Activated CD4-positive, alpha-beta T cell treated with anti-CD3 and anti-CD28 coated beads, Interleukin-2, amount 10 ng/mL, durations not matched to agents 7 days and 5 days (primary cell): ENCODE data around the gene WDR86. TPM values are rescaled to one million over a fixed set of nuclear protein-coding genes. Genes with fewer than 3 reads are reported as not detected.

ENCODE experiments used
- CTCF ChIA-PET: fragments of 350-600 bp; sonication (Branson Sonifier 250); formaldehyde crosslinking; loops from one replicate; lab custom pipeline; 2021; ENCODE audit warnings: antibody characterized with exemption; lab: Charles Lee
- POLR2A ChIA-PET: fragments of 350-600 bp; sonication (Branson Sonifier 250); formaldehyde crosslinking; loops from one replicate; lab custom pipeline; 2021; ENCODE audit warnings: antibody characterized with exemption; lab: Charles Lee
- DNase-seq: peaks from one replicate; pipeline ENCODE4 v3.0.0-alpha.2; 2020
- H3K27ac Mint-ChIP-seq: one replicate; pipeline ENCODE4 v1.8.0; 2021; ENCODE audit warnings: mild to moderate bottlenecking, moderate library complexity, mixed read lengths
- H3K27me3 Mint-ChIP-seq: one replicate; pipeline ENCODE4 v1.8.0; 2021; ENCODE audit warnings: mixed read lengths
- H3K36me3 Mint-ChIP-seq: one replicate; pipeline ENCODE4 v1.8.0; 2021; ENCODE audit warnings: low read depth, mixed read lengths
- H3K4me1 Mint-ChIP-seq: one replicate; pipeline ENCODE4 v1.8.0; 2021; ENCODE audit warnings: mixed read lengths
- H3K4me3 Mint-ChIP-seq: one replicate; pipeline ENCODE4 v1.8.0; 2021; ENCODE audit warnings: mild to moderate bottlenecking, moderate library complexity, mixed read lengths
- H3K9me3 Mint-ChIP-seq: one replicate; pipeline ENCODE4 v1.8.0; 2021; ENCODE audit warnings: mixed read lengths
- total RNA-seq, 2 experiments: library from RNA; stranded (reverse); gene quantifications; one replicate each; pipeline ENCODE4 v1.2.3, GENCODE V29; 2021

WDR86 gene
- total RNA-seq, 2 experiments from 2014 or later: 0.29 to 0.77 TPM

GRCh38 chr7:151449990-151450389, 40.2 kb upstream of the WDR86 start:
- no peak overlapping the region for H3K27ac Mint-ChIP-seq
- ChIA-PET CTCF (interaction anchor here (2.3 to 3.9 kb wide), 4 partner anchors 81 to 183 kb away, joined by 10 to 26 read pairs (median 12); no protein-coding TSS in a partner anchor), POLR2A (no interaction called here)
- DNase-seq: no peak
- H3K36me3 Mint-ChIP-seq: no peaks in the 10 kb centered on the region
- peaks cover 11% of the 10 kb centered on the region for H3K27me3 Mint-ChIP-seq
- H3K4me1 Mint-ChIP-seq: peaks cover 12% of the 10 kb centered on the region
- no peaks in the 10 kb centered on the region for H3K9me3 Mint-ChIP-seq
- H3K4me3 Mint-ChIP-seq: no peak overlapping the region

DNA sequence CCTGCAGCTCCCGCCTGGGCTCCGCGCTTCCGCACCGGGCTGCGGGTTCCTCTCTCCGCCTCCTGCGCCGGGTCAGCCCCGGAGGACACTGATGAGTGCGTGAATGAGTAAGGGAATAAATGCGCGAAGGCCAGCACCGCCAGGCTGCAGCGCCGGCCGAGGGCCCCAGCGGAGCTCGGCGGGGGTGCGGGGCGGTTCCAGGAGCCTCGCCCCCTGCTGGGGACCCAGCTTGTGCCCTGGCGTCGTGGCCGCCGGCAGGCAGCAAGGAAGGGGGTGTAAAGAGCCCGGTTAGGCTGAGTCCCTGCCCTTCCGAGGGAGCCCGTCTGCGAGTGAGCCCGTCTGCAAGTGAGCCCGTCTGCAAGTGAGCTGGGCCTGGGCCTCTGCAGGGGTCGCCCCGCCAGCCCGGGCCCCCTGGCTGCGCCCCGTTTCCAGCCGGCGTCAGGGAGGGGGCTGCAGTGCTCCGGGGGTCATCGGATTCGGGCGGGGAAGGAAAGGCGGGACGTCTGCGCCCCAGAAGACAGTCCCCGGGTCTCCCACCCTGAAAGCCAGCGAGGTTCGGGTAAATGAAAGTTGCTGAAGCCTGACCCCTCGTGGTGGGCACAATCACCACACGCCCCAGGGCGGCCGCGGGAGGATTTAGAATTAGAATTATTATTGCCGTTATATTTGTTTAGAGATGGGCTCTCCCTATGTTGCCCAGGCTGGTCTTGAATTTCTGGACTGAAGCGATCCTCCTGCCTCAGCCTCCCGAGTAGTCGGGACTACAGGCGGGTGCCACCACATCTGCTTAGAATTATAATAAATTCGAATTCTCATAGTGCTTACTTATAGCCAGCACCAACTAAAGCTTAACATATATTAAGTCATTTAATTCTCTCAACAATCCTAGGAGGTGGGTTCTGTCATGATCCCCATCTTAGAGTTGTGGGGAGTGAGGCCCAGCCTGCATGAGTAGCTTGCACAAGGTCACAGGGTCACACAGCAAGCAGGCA, 38.7 kb upstream of the WDR86 start:
- Mint-ChIP-seq H3K4me1 (peaks cover 12% of the 10 kb centered on the region), H3K9me3 (no peaks in the 10 kb centered on the region), H3K27ac (peak overlapping the region; percentile 79), H3K27me3 (peaks cover 16% of the 10 kb centered on the region), H3K4me3 (peak overlapping the region; percentile 68), H3K36me3 (no peaks in the 10 kb centered on the region)
- POLR2A ChIA-PET: interaction anchor here (0.6 kb wide), 1 partner anchor 361 kb away, joined by 3 read pairs; no protein-coding TSS in a partner anchor
- DNase-seq: peak; percentile 82
- CTCF ChIA-PET: interaction anchor here (0.8 to 3.9 kb wide), 24 partner anchors 8 to 319 kb away, joined by 3 to 26 read pairs (median 6); partner anchors contain the start of gene CRYGN

GRCh38 chr7:151447901-151448260, 38.0 kb upstream of the WDR86 start:
- H3K27ac Mint-ChIP-seq: no peak overlapping the region
- no peaks in the 10 kb centered on the region for H3K9me3 Mint-ChIP-seq
- peaks cover 16% of the 10 kb centered on the region for H3K27me3 Mint-ChIP-seq
- peak overlapping the region; percentile 48 for H3K4me3 Mint-ChIP-seq
- CTCF ChIA-PET: interaction anchor here (0.9 to 3.9 kb wide), 22 partner anchors 7 to 320 kb away, joined by 3 to 26 read pairs (median 6); partner anchors contain the start of gene CRYGN
- DNase-seq: no peak
- POLR2A ChIA-PET: no interaction called here
- peaks cover 14% of the 10 kb centered on the region for H3K4me1 Mint-ChIP-seq
- no peaks in the 10 kb centered on the region for H3K36me3 Mint-ChIP-seq

DNA sequence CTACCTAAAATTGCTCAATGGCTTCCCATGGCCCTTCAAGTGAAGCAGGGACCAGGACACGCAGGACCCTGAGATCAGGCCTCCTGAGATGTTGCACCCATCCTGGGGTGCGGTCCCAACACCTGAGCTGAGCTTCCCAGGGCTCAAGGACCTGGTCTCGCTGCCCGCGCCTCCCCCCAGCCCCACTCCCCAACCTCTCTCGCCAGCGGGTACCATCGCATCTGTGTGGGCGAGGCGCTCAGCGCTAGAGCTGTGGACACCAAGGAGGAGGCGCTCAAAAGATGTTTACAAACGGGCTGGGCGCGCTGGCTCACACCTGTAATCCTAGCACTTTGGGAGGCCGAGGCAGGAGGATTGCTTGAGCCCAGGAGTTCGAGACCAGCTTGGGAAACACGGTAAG, 37.5 kb upstream of the WDR86 start:
- Mint-ChIP-seq H3K4me3 (no peak overlapping the region), H3K36me3 (no peaks in the 10 kb centered on the region), H3K27ac (peak overlapping the region; percentile 25), H3K4me1 (peaks cover 17% of the 10 kb centered on the region), H3K9me3 (no peaks in the 10 kb centered on the region), H3K27me3 (peaks cover 18% of the 10 kb centered on the region)
- DNase-seq: no peak
- CTCF ChIA-PET: interaction anchor here (1.1 to 3.0 kb wide), 6 partner anchors 10 to 113 kb away, joined by 3 to 21 read pairs (median 6); no protein-coding TSS in a partner anchor
- POLR2A ChIA-PET: no interaction called here

DNA sequence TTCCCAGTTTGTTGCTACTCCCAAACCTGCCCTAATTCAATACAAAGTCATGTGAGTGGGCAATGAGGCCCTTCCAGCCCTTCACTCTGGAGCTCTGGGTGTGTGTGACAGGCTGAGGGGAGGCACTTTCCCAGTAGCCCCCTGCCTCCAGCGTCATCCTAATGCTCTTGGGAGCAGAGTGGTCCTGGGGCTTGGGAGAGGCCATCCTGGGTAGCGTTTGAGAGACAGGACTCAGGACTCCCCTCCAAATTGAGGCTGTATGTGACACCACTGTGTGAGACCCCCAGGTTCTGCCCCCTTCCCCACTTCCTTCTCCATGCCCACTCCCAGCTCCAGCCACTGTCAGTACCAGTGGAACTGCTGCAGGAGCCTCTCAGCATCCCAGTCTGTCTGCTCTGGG, 36.6 kb upstream of the WDR86 start:
- H3K27me3 Mint-ChIP-seq: peaks cover 18% of the 10 kb centered on the region
- POLR2A ChIA-PET: no interaction called here
- peaks cover 24% of the 10 kb centered on the region for H3K4me1 Mint-ChIP-seq
- CTCF ChIA-PET: interaction anchor here (0.9 to 3.0 kb wide), 3 partner anchors 11 to 112 kb away, joined by 3 to 14 read pairs (median 8); no protein-coding TSS in a partner anchor
- H3K9me3 Mint-ChIP-seq: no peaks in the 10 kb centered on the region
- H3K27ac Mint-ChIP-seq: no peak overlapping the region
- no peaks in the 10 kb centered on the region for H3K36me3 Mint-ChIP-seq
- DNase-seq: no peak
- H3K4me3 Mint-ChIP-seq: no peak overlapping the region

DNA sequence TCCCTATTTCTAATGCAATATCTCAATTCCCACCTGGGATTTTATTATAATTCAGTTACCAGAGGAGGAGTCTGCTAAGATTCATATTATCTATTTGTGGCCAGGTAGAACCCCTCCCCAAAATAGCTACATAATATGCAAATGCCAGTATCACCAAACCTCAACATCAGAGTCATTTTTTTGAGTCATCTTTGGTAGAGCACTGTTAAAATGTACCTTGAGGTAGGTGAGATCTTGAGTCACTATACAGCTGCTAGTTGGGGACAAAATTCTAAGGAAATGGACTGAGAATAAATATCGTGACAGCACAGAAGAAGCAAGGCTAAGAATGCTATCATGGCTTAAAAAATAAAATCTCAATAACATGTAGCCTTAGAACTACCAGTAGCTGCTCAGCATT, 34.8 kb upstream of the WDR86 start:
- DNase-seq: no peak
- ChIA-PET CTCF (interaction anchor here (0.6 to 1.3 kb wide), 2 partner anchors 15 to 88 kb away, joined by 3 read pairs; no protein-coding TSS in a partner anchor), POLR2A (interaction anchor here (0.5 kb wide), 1 partner anchor 15 kb away, joined by 3 read pairs; no protein-coding TSS in a partner anchor)
- no peaks in the 10 kb centered on the region for H3K36me3 Mint-ChIP-seq
- peaks cover 37% of the 10 kb centered on the region for H3K4me1 Mint-ChIP-seq
- H3K9me3 Mint-ChIP-seq: no peaks in the 10 kb centered on the region
- no peak overlapping the region for H3K27ac Mint-ChIP-seq
- H3K27me3 Mint-ChIP-seq: peaks cover 19% of the 10 kb centered on the region
- no peak overlapping the region for H3K4me3 Mint-ChIP-seq

DNA sequence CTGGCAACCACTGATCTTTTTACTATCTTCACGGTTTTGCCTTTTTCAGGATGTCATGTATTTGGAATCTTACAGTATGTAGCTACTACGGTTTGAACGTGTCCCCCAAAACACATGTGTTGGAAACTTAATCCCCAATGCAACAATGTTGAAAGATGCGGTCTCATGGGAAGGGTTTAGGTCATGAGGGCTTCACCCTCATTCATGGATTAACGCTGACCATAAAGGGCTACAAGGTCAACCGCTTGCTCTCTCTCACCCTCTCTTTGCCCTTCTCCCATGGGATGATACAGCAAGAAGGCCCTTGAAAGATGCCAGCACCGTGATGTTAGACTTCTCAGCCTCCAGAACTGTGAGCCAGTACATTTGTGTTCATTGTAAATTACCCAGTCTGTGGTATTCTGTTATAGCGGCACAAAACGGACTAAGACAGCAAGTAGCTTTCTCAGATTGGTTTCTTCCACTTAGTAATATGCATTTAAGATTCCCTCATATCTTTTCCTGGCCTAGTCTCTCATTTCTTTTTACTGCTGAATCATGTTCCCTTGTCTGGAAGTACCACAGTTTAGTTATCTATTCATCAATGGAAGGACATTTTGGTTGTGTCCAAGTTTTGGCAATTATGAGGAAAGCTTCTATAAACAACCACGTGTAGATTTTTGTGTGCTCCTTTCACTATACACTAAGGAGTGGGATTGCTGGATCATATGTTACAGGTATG, 33.1 kb upstream of the WDR86 start:
- Mint-ChIP-seq H3K27me3 (peaks cover 17% of the 10 kb centered on the region), H3K4me1 (peaks cover 30% of the 10 kb centered on the region), H3K4me3 (no peak overlapping the region), H3K36me3 (no peaks in the 10 kb centered on the region), H3K27ac (no peak overlapping the region), H3K9me3 (no peaks in the 10 kb centered on the region)
- CTCF ChIA-PET: interaction anchor here (0.6 to 2.0 kb wide), 5 partner anchors 10 to 207 kb away, joined by 3 to 7 read pairs (median 3); no protein-coding TSS in a partner anchor
- POLR2A ChIA-PET: no interaction called here
- DNase-seq: no peak

DNA sequence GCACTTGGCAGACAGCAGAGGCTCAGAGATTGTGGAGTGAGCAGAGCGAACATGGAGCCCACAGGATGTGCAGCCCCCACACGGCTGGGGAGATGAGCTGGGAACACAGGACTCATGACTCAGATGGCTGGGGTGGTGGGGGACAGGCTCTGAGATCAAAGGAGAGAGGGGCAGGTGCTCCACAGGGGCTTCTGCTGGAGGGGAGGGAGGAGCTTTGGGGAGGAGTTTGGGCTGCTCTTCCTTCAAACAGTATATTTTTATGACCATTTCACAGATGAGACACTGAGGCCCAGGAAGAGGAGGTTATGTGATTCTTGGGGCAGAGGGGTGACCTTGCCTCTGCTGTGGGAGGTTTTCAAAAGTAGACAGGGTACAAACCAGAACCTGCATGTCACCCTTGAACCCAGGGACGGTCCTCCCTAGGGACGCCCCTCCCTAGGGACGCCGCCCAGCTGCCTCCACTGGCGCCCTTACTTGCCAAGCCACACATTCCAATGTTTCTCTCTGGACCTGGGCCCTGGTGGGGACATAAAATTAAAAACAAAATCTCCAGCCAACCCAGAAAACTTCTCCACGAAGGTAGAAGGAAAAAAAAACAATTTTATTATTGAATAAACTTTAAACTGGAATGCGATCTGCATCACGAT, 31.1 kb upstream of the WDR86 start:
- H3K27me3 Mint-ChIP-seq: peaks cover 17% of the 10 kb centered on the region
- ChIA-PET CTCF (interaction anchor here (1.3 to 1.5 kb wide), 3 partner anchors 8 to 73 kb away, joined by 3 to 6 read pairs (median 3); no protein-coding TSS in a partner anchor), POLR2A (interaction anchor here (0.7 kb wide), 1 partner anchor 809 kb away, joined by 7 read pairs; no protein-coding TSS in a partner anchor)
- no peaks in the 10 kb centered on the region for H3K36me3 Mint-ChIP-seq
- peaks cover 25% of the 10 kb centered on the region for H3K4me1 Mint-ChIP-seq
- peak overlapping the region; percentile 67 for H3K27ac Mint-ChIP-seq
- no peaks in the 10 kb centered on the region for H3K9me3 Mint-ChIP-seq
- DNase-seq: no peak
- H3K4me3 Mint-ChIP-seq: no peak overlapping the region

- no peak within 1 kb of the TSS for H3K4me3 Mint-ChIP-seq
- H3K36me3 Mint-ChIP-seq: no peaks in the 10 kb centered on the region
- DNase-seq: no peak
- POLR2A ChIA-PET: no interaction called here
- H3K27me3 Mint-ChIP-seq: peaks cover 14% of the 10 kb centered on the region
- H3K27ac Mint-ChIP-seq: peak within 1 kb of the TSS; percentile 67
- H3K4me1 Mint-ChIP-seq: peaks cover 25% of the 10 kb centered on the region
- no peaks in the 10 kb centered on the region for H3K9me3 Mint-ChIP-seq
- CTCF ChIA-PET: interaction anchor here (0.6 to 1.5 kb wide), 4 partner anchors 8 to 157 kb away, joined by 3 to 6 read pairs (median 3); no protein-coding TSS in a partner anchor
Observed at GRCh38 chr7:151439855-151440798, 30.3 kb upstream of the WDR86 start, which contains the start of gene CRYGN. Gene CRYGN, minus strand, starts transcription at chr7:151440141. Its CDS starts 224 bp downstream, at chr7:151439917.

GRCh38 chr7:151438864-151439601, 29.2 kb upstream of the WDR86 start:
- no peak for DNase-seq
- no peaks in the 10 kb centered on the region for H3K9me3 Mint-ChIP-seq
- H3K27me3 Mint-ChIP-seq: peaks cover 7% of the 10 kb centered on the region
- peaks cover 27% of the 10 kb centered on the region for H3K4me1 Mint-ChIP-seq
- no peaks in the 10 kb centered on the region for H3K36me3 Mint-ChIP-seq
- POLR2A ChIA-PET: no interaction called here
- H3K4me3 Mint-ChIP-seq: no peak overlapping the region
- no peak overlapping the region for H3K27ac Mint-ChIP-seq
- CTCF ChIA-PET: interaction anchor here (1.0 to 2.9 kb wide), 2 partner anchors 9 to 15 kb away, joined by 3 to 21 read pairs; no protein-coding TSS in a partner anchor
